Gastroesophageal sphincter (tissue), 4 donors: Measurements from ENCODE around the gene GDPD3. TPM values are rescaled to one million over a fixed set of nuclear protein-coding genes. Genes with fewer than 3 reads are reported as not detected.

Source experiments
- ATAC-seq: fragments of 150-250 bp; one replicate; pipeline ENCODE4 v1.9.1; 2016; ENCODE audit warnings: mild to moderate bottlenecking, moderate library complexity
- H3K27ac ChIP-seq, 4 donors: fragments of 200-600 bp; sonication (generic) in 3 of 4; 1 replicate in 3 of 4; 2 replicates in 1 of 4; pipeline ENCODE4 v1.5.1; 2016 to 2019
- H3K27me3 ChIP-seq: fragments of 200-600 bp; sonication (generic); one replicate; pipeline ENCODE4 v1.5.1; 2019
- H3K36me3 ChIP-seq, 2 donors: fragments of 200-600 bp; sonication (generic); one replicate each; pipeline ENCODE4 v1.5.1; 2019; ENCODE audit warnings: control low read depth in 1 of 2
- H3K4me1 ChIP-seq, 3 donors: fragments of 200-600 bp; sonication (generic); 1 replicate in 2 of 3; 2 replicates in 1 of 3; pipeline ENCODE4 v1.5.1; 2016 to 2019; ENCODE audit warnings: control low read depth in 2 of 3
- H3K4me3 ChIP-seq, 2 donors: fragments of 200-600 bp; sonication (generic); one replicate each; pipeline ENCODE4 v1.5.1; 2019; ENCODE audit warnings: mild to moderate bottlenecking in 1 of 2, moderate library complexity in 1 of 2
- H3K9me3 ChIP-seq, 3 donors: fragments of 200-600 bp; sonication (generic); one replicate each; pipeline ENCODE4 v1.5.1; 2017 to 2019; ENCODE audit warnings: control low read depth in 2 of 3
- EP300 ChIP-seq: sonication (generic); formaldehyde crosslinking; IDR thresholded peaks from one replicate; pipeline ENCODE4 v1.6.1; 2017; ENCODE audit warnings: antibody characterized with exemption, mild to moderate bottlenecking
- POLR2A ChIP-seq, 2 donors: fragments of 450-650 bp; IDR thresholded peaks; one replicate each; pipeline ENCODE4 v1.6.1; 2017; ENCODE audit warnings: antibody characterized with exemption in 2 of 2, mild to moderate bottlenecking in 2 of 2, moderate library complexity in 1 of 2
- POLR2AphosphoS5 ChIP-seq: sonication (generic); formaldehyde crosslinking; IDR thresholded peaks from one replicate; pipeline ENCODE4 v1.6.1; 2017; ENCODE audit warnings: antibody characterized with exemption
- WGBS, 2 donors: methylation state at CpG; one replicate each; pipeline ENCODE4 v1.1.5; 2018; ENCODE audit warnings: low coverage in 1 of 2; 5-methylcytosine and 5-hydroxymethylcytosine counted together
- total RNA-seq, 4 donors: library from RNA; depleted of rRNA; stranded (reverse); fragments of >200 nt; gene quantifications; one replicate each; pipeline ENCODE4 v1.1.0, GENCODE V29; 2016
- TF ChIP-seq, protein P1 (sequence below), 4 experiments: fragments of 200-600 bp in 2 of 4; fragments of 450-650 bp in 2 of 4; sonication (generic) in 1 of 4; IDR thresholded peaks; one replicate each; pipeline ENCODE4 v1.5.1; 2017 to 2019; ENCODE audit warnings: antibody characterized with exemption in 4 of 4, mild to moderate bottlenecking in 2 of 4, moderate library complexity in 2 of 4

GDPD3 gene
- total RNA-seq, 4 donors from 2014 or later: 1.1 to 3.1 (median 1.9) TPM

- H3K4me1 ChIP-seq: peaks cover 0 to 21% (median 5%) of the 10 kb centered on the region in 3 donors
- peak overlapping the region in 3 of 4 donors; percentile 43 to 59 (median 57) for H3K27ac ChIP-seq
- no peak for TF ChIP-seq POLR2AphosphoS5
- TF ChIP-seq, protein P1, sequence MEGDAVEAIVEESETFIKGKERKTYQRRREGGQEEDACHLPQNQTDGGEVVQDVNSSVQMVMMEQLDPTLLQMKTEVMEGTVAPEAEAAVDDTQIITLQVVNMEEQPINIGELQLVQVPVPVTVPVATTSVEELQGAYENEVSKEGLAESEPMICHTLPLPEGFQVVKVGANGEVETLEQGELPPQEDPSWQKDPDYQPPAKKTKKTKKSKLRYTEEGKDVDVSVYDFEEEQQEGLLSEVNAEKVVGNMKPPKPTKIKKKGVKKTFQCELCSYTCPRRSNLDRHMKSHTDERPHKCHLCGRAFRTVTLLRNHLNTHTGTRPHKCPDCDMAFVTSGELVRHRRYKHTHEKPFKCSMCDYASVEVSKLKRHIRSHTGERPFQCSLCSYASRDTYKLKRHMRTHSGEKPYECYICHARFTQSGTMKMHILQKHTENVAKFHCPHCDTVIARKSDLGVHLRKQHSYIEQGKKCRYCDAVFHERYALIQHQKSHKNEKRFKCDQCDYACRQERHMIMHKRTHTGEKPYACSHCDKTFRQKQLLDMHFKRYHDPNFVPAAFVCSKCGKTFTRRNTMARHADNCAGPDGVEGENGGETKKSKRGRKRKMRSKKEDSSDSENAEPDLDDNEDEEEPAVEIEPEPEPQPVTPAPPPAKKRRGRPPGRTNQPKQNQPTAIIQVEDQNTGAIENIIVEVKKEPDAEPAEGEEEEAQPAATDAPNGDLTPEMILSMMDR (IDR thresholded peaks at IDR 0.05): no peak
- no peak for TF ChIP-seq POLR2A (IDR thresholded peaks at IDR 0.05)
- TF ChIP-seq EP300: no peak
- no peak overlapping the region for H3K4me3 ChIP-seq
- no peaks in the 10 kb centered on the region for H3K27me3 ChIP-seq
- WGBS, 2 donors: 80% methylated on average over 1 of the region's 17 CpGs
- no peaks in the 10 kb centered on the region for H3K9me3 ChIP-seq
- peak; percentile 72 for ATAC-seq
- peaks cover 0 to 62% of the 10 kb centered on the region in 2 donors for H3K36me3 ChIP-seq
Observed at GRCh38 chr16:30084816-30085159, 28.5 kb downstream of the GDPD3 start.

DNA sequence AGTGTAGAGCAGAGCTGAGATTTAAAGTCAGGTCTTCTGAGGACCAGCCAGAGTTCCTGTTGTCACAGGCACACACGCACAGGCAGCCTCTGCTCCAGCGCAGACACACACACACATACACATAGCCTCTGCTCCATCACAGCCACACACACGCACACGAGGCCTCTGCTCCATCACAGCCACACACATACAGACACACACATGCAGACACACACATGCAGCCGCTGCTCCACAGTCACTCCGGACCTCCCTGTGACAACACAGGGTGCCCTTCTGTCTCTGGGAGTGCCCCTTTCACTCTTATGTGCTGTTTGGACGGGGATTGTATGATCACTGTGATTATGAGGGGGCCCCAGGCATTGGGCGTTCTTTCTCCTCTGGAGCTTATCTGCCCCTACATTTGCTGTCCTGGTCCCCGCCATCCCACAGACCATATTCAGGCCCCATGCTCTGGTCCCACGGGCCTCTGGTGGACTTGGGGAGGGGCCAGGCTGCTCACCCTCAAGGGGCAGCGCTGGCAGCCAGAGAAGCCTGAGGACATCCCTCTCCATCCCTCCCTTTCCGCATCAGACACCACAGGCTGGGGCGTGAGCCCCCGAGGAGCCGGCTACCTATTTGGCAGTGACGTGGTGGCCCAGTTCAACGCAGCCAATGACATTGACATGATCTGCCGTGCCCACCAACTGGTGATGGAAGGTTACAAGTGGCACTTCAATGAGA, 29.1 kb downstream of the GDPD3 start:
- no peak for ATAC-seq
- H3K27me3 ChIP-seq: no peaks in the 10 kb centered on the region
- H3K4me3 ChIP-seq: no peak overlapping the region

GRCh38 chr16:30083216-30084055, 29.9 kb downstream of the GDPD3 start:
- WGBS, 2 donors: 17% methylated on average over 1 of the region's 24 CpGs; no CpG with 5 or more reads in 1 of the 2 donors
- no peak overlapping the region for H3K27ac ChIP-seq
- no peaks in the 10 kb centered on the region for H3K9me3 ChIP-seq
- H3K27me3 ChIP-seq: no peaks in the 10 kb centered on the region
- H3K4me1 ChIP-seq: peaks cover 0 to 32% (median 5%) of the 10 kb centered on the region in 3 donors
- H3K36me3 ChIP-seq: peaks cover 0 to 75% of the 10 kb centered on the region in 2 donors
- no peak overlapping the region for H3K4me3 ChIP-seq
- TF ChIP-seq EP300: no peak
- TF ChIP-seq, protein P1 (IDR thresholded peaks at IDR 0.05): no peak
- TF ChIP-seq POLR2AphosphoS5: no peak
- no peak for ATAC-seq

More for the DNA sequence above, 29.1 kb downstream of the GDPD3 start:
- 52 to 60% methylated on average over 1 to 3 of the region's 18 CpGs for WGBS, 2 donors
- H3K4me1 ChIP-seq: peaks cover 0 to 26% (median 5%) of the 10 kb centered on the region in 3 donors
- peak overlapping the region in 3 of 4 donors; percentile 43 to 59 (median 57) for H3K27ac ChIP-seq
- peaks cover 0 to 67% of the 10 kb centered on the region in 2 donors for H3K36me3 ChIP-seq
- H3K9me3 ChIP-seq: no peaks in the 10 kb centered on the region
- TF ChIP-seq POLR2A (IDR thresholded peaks at IDR 0.05) (no peak), POLR2AphosphoS5 (no peak), EP300 (no peak)
- TF ChIP-seq, protein P1 (IDR thresholded peaks at IDR 0.05): no peak

- TF ChIP-seq EP300 (no peak), POLR2AphosphoS5 (no peak), POLR2A (IDR thresholded peaks at IDR 0.05) (no peak)
- TF ChIP-seq, protein P1 (IDR thresholded peaks at IDR 0.05): no peak
- Histone ChIP-seq H3K27ac (no peak overlapping the region), H3K4me3 (no peak overlapping the region), H3K4me1 (peaks cover 0 to 40% (median 7%) of the 10 kb centered on the region in 3 donors), H3K27me3 (no peaks in the 10 kb centered on the region), H3K9me3 (no peaks in the 10 kb centered on the region), H3K36me3 (peaks cover 0 to 84% of the 10 kb centered on the region in 2 donors)
- no peak for ATAC-seq
- WGBS, 2 donors: 84 to 100% methylated on average over 1 to 7 of the region's 20 CpGs
Observed at GRCh38 chr16:30082545-30083090, 30.7 kb downstream of the GDPD3 start.
